GM20000 (cell line): ENCODE measurements around the gene ZNF440.
"Not testable (repeated sequence)": the region's sequence is repeated elsewhere in the genome, so short reads cannot be mapped to it uniquely, and the experiment has no call there.

Experiments used
- DNase-seq: peaks from one replicate; pipeline ENCODE4 v3.0.0; 2012; ENCODE audit warnings: low spot score
- TF ChIP-seq, protein P1 (sequence below): IDR thresholded peaks from 2 replicates; pipeline ENCODE4 v1.5.1; 2012; ENCODE audit warnings: mild to moderate bottlenecking, control low read depth; ENCODE audit errors: extremely low read depth, missing control alignments

Gene ZNF440

DNA sequence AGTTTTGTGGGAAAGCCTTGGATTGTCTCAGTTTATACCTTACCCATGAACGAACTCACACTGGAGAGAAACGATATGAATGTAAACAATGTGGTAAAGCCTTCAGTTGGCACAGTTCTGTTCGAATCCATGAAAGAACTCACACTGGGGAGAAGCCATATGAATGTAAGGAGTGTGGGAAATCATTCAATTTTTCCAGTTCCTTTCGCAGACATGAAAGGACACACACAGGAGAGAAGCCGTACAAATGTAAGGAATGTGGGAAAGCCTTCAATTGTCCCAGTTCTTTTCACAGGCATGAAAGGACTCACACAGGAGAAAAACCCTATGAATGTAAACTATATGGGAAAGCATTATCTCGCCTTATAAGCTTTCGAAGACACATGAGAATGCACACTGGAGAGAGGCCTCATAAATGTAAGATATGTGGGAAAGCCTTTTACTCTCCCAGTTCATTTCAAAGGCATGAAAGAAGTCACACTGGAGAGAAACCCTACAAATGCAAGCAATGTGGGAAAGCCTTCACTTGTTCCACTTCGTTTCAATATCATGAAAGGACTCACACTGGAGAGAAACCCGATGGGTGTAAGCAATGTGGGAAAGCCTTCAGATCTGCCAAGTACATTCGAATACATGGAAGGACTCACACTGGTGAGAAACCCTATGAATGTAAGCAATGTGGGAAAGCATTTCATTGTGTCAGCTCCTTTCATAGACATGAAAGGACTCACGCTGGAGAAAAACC, 7.5 kb upstream of the ZNF440 start:
- DNase-seq = no peak
- TF ChIP-seq, protein P1, sequence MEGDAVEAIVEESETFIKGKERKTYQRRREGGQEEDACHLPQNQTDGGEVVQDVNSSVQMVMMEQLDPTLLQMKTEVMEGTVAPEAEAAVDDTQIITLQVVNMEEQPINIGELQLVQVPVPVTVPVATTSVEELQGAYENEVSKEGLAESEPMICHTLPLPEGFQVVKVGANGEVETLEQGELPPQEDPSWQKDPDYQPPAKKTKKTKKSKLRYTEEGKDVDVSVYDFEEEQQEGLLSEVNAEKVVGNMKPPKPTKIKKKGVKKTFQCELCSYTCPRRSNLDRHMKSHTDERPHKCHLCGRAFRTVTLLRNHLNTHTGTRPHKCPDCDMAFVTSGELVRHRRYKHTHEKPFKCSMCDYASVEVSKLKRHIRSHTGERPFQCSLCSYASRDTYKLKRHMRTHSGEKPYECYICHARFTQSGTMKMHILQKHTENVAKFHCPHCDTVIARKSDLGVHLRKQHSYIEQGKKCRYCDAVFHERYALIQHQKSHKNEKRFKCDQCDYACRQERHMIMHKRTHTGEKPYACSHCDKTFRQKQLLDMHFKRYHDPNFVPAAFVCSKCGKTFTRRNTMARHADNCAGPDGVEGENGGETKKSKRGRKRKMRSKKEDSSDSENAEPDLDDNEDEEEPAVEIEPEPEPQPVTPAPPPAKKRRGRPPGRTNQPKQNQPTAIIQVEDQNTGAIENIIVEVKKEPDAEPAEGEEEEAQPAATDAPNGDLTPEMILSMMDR = no peak

DNA sequence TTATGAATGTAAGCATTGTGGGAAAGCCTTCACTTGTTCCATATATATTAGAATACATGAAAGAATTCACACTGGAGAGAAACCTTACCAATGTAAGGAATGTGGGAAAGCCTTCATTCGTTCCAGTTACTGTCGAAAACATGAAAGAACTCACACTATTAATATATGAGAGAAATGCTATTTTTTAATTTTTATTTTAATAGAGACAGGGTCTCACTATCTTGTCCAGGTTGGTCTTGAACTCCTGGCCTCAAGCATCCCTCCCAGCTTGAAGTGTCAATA, 7.0 kb upstream of the ZNF440 start:
- DNase-seq = no peak
- TF ChIP-seq, protein P1 = no peak

DNA sequence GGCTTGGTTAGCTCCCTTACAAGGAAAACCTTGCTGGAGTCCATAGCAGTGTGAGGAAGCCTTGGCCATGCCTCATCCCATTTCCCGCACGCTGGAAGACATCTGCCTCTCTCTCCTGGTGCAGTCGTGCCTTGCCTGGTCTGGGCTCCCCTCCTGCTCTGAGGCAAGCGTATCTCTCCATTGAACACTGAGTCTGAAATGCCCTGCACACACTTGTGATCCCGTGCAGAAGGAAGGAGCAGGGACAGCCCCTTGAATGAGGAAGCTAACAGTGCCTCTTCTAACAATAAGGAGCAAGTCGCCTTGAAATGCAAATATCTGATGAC, 407 bp upstream of the ZNF440 start:
- TF ChIP-seq, protein P1 = no peak
- no peak for DNase-seq

DNA sequence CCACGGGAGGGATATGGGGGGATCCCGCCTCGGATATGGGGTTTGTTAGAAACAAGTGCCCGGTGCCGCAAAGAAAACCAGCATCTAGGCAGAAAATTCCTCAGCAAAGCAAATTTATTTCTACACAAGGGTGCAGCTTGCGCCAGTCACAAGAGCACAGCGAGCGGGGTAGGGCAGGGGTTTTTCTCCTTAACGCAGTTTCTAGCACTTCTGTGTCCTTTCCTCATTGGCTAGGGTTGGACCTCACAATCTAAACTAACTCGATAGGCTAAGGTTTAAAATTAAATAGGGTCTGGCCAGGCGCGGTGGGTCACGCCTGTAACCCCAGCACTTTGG, 595 bp downstream of the ZNF440 start:
- DNase-seq = no peak
- TF ChIP-seq, protein P1 = no peak

DNA sequence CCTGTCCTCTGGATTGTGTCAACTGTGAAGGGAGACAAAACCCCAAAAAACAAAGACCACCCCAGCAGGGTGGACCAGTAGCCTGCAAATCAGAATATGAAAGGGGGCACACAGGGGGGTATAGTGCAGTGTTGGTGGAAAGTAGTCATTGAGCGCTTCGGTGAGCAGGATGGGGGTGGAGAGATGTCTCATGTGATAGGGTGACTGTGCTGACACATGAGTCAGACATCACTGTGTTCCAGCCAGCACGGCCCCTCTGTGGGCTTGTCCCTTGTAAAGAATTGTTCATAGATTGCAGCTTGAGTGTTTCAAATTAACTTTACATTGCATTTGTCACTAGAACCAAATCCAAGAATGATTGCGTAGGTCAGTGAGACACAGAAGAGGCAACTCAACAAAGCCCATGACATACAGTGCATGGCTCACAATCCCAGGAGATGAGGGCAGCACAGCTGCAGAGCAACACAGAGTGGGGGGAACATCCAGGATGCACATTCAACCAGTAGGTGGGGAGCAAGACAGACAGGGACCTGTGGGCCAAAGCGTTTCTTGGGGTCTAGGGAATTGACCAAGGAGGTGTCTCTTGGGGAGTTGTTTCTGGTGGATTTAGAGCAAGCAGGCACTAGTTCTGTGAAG, 7.5 kb downstream of the ZNF440 start:
- DNase-seq = no peak
- TF ChIP-seq, protein P1 = no peak

DNA sequence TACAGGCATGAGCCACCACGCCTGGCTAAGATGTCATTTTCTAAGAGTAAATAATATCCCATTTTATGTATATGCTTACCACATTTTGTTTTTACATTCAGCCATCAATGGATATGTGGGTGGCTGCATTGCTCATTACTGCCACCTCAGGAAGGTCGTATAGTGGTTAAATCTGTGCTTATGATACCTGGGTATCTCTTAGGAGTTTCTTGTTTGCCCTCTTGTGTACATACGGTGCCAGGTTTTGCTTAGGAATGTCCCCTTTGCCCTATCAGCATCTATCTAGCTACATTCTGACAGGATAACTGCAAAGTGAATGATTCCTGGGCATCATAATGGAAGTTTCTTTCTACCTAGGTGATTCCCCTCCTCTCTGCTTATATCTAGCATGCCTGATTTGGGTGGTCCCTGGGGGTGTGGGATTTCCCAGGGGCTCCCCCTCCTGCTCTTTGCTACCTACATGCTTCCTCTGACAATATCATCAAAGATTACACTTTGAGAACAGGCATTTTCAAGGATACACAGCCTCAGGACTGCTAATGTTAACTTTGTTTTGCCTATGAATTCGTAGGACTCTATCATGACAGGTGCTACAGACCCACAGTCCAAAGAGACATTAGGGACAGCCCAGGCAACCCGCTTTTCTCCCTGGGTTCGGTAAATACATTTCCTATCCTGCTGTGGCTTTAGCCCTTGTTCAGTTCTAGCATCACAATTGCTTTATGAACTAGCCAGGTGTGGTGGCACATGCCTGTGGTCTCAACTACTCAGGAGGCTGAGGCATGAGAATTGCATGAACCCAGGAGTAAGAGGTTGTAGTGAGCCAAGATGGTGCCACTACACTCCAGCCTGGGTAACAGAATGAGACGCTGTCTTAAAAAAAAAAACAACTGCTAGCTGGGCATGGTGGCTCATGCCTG, 15.1 kb downstream of the ZNF440 start:
- not testable (repeated sequence) for DNase-seq

DNA sequence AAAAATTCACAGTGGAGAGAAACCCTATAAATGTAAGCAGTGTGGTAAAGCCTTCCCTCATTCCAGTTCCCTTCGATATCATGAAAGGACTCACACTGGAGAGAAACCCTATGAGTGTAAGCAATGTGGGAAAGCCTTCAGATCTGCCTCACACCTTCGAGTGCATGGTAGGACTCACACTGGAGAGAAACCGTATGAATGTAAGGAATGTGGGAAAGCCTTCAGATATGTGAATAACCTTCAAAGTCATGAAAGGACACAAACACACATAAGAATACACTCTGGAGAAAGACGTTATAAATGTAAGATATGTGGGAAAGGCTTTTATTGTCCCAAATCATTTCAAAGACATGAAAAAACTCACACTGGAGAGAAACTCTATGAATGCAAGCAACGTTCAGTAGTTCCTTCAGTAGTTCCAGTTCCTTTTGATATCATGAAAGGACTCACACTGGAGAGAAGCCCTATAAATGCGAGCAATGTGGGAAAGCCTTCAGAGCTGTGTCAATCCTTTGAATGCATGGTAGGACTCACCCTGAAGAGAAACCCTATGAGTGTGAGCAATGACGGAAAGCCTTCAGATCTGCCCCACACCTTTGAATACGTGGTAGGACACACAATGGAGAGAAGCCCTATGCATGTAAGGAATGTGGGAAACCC, 18.3 kb downstream of the ZNF440 start:
- no peak for DNase-seq
- TF ChIP-seq, protein P1 = no peak
